NCI-H748 treated with DMSO at 0.1 percent for 48 hours (cell line): ENCODE measurements around the gene ATP23.
A peak's percentile ranks its signal among the peaks of the same experiment; 100 is the strongest.

Experiments
- DNase-seq: peaks from one replicate; lab custom pipeline; 2025; lab: John Stamatoyannopoulos, UW

Gene ATP23

DNA sequence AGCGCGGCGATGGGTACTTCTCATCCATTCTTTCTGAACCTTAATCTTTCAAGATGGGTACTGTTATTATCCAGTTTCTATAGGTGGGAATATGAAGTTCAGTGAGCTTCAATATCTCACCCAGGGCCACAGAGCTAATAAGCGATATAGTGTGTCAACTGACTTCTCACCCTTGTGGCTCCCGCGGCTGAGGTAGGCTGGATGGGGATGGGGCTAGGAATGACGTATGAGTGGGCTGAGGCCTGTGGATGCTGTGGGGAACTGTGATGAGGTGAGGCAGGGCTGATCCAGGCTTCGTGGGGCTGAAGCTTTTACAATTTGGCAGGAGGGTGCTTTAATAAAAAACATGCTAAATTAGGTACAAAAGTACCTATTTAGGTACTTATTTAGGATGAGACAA is 32.9 kb upstream of the ATP23 start:
- no peak for DNase-seq

DNA sequence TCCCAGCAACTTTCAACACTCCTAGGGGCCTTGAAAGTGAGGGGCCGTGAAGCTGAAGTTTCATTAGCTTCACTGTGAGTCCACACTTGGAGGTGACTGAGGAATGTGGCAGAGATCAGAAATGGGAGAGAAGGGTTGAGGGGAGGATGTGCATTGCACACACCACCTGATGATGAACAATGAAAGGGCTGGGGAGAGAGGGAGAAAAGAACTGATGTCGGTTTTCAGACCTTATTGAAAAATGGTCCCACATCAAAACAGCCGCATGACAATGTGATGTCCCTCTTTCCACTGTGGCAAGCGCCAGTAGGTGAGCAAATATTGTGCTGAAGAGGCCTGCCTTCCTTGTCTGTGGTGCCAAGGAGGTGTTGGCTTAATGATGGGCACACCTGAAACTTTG is 32.3 kb upstream of the ATP23 start:
- DNase-seq: no peak

DNA sequence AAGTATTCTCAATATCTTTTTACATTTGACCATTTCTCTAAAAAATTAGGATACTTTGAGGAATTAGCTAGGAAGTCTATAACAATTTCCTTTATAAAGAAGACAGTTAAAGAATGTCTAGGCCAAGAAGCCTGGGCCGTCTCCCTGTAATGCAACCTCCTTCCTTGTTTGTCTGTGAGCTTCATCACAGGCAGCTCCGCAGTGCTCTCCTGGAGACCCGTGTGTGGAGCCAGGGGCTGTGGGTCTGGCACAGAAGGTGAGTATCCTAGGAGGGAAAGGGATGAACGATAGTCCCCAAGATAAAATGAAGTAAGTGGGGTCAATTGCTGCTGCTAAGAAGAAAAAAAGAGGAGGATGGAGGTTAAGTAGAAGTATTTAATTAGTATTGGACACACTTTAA is 31.8 kb upstream of the ATP23 start:
- no peak for DNase-seq

DNA sequence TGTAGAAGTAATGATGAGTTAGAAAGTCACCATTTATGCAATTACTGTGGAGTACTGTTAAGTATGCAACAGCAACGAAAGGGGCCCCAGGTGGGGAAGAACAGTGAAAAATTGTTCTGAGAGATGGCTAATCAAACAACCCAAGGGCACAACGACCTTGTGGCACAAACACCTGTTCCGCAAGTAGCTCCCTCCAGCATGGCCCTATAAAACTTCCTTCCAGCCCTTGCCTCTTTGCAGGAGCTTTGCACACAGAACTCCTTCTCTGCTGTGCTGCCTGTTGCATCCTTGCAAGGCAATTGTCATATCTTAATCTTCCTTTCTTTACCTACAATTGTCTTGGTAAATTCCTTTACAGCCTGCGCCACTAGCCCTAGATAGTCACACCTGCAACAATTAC is 23.2 kb upstream of the ATP23 start:
- no peak for DNase-seq

DNA sequence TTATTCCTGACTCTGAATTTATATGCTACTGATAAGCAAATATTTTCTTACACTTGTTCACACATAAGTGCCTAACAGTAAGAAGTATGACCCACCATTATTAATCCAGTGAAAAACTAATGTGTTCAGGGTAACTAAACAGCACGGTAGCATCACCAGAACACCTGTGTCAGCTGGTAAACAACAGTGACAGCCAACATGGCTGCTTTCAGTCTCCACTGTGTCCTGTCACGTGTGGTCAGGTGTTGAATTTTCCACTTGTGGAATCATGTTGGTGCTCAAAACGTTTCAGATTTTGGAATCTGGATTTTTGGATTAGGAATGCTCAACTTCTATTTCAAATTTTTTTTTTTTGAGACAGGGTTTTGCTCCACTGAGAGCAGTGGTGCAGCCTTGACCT is 14.3 kb upstream of the ATP23 start:
- DNase-seq: no peak

DNA sequence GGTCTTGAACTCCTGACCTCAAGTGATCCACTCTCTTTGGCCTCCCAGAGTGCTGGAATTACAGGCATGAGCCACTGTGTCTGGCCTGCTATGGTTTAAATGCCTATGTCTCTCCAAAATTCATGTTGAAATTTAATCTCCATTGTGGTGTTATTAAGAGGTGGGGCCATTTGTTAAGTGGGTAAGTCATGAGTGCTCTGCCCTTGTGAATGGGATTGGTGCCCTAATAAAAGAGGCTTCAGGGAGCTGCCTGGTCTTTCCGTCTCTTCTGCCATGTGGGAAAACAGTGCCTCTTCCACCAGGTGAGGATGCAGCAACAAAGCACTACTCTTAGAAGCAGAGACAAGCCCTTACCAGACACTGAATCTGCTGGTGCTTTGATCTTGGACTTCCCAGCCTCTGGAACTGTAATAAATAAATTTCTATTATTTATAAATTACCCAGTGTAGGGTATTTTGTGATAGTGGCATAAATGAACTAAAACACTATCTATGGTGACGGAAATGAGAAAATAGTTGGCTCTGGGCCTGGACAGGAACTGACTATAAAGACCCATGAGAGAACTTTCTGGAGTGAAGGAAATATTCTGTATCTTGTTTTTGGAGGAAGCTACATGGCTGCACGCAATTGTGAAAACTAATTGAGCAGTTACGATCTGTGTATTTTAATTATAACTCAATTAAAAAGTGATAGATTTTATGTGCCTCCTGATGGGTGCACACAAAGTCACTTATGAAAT is 12.1 kb upstream of the ATP23 start:
- DNase-seq: no peak

DNA sequence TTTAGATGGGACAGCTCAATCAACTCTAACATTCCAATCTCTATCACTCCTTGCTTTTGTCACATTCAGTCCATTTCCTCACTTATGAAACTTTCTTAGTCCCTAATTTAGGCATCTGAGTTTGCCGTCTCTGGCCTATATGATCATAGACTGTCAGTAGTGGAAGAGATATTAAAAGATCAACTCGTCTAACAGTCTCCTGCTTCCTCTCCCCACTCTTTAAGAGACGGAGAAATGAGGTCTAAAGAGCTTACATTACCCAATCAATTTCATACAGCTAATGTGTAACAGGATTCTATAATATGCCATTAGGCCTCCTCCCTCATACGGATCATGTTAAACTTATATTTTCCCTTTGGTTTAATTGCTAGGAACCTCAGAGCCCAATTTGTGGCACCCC is 6.5 kb upstream of the ATP23 start:
- DNase-seq: no peak

DNA sequence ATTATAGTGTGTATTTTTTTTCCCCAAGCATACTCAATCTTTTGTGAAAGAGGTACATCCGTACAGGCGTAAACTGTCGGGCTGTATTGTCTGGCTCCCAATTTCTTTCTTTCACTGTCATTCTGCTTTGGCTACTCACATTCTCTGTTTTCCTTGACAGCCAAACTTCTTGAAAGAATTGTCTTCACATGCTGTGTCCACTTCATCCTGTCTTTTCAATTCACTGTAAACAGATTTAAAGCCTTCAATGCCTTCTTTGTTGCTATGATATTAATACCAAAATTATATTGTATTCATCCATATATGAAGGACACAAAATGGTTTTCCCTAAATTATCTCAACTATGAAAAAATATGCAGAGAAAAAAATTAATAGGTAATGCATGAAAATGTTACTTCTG is 6.0 kb upstream of the ATP23 start:
- no peak for DNase-seq

DNA sequence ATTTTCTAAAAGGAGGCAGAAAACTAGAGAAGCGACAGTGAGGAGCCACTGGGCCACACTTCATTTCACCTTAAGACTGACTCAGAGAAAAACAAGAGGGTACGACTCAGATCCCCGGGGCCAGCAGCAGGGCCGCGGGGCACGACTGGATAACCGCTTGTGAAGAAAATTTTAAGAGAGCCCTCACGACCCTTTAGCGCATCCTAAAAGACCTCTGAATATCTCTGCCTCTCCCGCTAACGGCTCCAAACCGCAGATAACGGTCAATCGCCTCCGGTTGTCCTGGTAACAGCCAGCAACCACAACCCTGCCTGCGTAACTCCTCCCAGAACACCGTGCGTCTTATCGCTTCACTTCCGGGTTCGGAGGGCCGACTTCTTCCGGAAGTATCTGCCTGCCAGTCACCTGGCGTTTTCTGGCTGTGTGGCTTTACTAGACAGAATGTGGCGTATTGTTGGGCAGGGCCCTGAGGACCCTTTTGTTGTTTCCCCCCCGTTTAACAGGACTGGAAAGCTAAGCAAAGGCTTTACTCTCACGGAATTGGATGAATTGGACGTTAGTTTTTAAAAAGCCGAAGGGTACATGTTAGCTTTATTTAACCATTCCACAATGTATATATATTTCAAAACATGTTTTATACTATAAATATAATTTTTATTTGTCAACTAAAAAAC is 5.4 kb upstream of the ATP23 start:
- DNase-seq: peak; percentile 83

DNA sequence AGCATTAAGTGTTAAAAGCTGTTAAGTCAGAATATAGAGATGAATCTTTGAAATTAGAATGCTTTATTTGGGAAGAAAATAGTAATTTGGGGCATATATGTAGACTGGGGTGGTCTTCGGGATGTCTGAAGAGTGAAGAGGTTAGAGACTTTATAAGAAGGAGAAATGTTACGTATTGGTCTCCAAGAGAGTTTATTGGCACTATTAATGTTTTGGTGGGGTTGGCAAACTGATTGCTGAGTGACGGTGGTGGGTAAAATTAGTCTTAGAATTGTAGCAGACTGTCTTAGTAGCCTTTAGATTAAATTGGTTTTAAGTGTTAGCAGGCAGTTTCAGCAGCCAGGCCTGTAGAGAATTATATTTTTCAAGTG is 4.9 kb upstream of the ATP23 start:
- no peak for DNase-seq

DNA sequence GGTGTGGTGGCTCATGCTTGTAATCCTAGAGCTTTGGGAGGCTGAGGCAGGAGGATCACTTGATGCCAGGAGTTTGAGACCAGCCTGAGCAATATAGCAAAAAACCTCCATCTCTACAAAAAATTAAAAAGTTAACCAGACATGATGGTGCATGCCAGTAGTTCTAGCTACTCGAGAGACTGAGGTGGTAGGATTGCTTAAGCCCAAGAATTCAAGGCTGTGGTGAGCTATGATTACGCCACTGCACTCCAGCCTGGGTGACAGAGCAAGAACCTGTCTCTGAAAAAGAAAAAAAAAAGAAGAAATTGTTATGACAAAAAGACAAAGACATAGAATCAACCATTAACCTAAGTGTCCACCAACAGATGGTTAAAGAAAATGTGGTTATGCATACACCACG is 2.1 kb upstream of the ATP23 start:
- DNase-seq: no peak

DNA sequence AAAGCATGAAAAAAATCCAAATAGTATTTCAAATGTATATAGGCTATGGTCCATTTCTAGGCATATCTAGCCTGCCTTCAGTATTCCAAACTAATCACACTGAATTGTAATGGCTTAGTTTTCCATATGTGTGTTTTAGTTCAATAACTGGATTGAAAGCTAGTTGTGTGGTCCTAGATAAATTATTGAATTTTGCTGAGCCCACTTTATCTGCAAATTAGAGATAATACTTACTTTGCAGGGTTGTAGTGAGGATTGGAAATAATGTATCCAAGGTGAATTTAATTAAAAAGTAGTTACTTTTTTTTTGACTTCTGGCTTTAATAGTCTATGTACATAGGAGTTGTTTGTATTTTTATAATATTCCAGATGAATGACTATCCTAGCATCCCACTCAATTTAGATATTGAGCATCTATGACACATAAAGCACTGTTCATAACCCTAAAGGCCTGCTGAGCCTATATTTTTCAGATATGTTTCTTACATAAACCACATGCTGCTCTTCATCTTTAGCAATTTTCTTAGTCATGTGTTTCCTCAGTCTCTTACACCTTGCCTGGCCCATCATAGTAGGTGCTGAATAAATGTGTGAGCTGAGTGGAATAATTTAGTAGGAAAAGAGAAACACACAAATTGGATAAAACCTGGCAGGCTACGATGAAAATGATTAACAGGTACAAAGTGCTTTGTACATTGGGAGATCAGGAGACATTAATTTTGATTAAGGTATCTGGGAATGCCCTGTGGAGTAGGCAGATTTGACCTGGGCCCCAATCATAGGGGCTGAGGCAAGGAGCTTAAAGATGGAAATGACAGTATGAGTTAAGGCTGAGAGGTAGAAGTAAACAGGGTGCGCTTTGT is 1.1 kb upstream of the ATP23 start:
- no peak for DNase-seq

DNA sequence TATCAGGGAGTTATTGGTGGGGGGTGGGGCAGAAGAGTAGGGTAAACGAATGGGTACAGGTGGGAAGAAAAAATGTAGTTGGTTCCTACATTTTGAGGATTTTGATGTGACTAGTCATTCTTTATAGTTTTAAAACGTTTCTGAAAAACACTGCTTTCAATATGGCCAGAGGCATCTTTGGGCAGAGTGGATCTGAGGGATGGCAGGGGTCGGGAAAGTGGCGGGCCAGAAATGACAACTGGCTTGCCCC is 527 bp upstream of the ATP23 start:
- no peak for DNase-seq

DNA sequence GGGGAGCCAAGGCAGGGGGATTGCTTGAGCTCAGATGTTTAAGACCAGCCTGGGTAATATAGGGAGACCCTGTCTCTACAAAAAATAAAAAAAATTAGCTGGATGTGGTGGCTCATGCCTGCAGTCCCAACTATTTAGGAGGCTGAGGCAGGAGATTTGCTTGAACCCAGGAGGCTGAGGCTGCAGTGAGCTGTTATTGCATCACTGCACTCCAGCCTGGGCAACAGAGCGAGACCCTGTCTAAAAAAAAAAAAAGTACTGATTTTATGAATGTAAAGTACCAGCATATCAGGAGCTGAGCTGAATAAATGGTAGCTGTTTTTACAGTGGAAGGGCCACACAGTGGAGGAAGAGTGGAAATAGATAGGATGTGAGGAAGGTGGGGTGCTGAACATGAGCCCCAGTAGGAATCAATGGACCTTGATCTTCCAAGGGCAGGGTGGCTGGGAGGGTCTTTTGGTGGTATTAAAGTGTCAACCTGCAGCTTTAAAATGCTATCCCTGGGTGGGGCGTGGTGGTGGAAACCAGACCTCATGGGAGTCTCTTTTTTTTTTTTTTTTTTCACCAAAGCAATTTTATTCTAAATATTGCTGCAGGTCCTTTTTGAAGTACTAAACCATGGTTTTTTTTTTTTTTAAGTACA is 2.2 kb downstream of the ATP23 start:
- no peak for DNase-seq

DNA sequence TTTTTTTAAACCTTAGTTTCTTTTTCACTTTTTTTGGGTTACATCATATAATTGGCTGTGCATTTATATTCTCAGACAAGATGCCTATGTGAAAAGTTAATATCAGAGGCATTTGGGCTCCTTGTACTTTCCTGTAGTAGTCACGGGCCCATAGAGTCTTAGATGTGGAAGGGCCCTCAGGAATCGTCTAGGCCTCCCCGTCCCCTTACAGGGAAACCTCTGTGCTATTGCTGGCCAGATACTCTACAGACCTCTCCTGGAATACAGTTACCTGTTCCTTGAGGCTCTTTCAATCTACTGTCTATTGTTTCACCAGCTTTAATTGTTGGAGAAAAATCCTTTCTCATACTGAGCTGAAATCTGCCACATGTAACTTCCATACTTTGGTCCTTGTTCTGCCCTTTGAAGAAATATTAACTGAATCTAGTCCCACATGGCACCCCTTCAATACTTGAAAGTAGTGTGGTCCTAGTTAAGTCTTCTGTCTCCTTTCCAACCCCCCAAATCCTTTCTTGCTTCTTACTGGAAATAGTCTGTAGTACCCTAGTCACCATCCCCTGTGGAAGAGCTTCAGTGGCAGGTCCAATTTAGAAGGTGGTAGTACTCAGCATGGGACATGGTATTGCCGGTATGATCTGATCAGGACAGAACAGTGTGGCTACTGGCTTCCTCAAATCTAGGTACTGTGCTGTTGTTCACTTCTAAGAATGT is 3.1 kb downstream of the ATP23 start:
- no peak for DNase-seq

DNA sequence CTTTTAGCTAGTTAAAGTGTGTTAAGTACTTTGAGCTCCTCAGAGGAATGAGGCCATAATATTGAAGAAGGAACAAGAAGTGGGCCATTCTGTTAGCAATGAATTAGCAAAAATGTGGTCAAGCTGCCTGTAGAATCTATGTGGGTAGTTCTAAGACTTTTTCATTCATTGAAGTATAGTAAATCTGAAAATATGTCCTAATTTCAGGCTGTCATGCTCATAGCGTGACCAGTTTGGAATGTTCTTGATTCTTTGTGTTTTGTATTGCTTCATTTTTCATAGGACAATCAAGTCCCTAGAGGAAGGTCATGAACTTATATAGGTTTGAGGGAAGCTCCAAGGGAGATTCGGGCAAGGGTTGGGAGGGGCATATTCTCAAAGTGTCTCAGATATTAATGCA is 11.4 kb downstream of the ATP23 start:
- DNase-seq: no peak

DNA sequence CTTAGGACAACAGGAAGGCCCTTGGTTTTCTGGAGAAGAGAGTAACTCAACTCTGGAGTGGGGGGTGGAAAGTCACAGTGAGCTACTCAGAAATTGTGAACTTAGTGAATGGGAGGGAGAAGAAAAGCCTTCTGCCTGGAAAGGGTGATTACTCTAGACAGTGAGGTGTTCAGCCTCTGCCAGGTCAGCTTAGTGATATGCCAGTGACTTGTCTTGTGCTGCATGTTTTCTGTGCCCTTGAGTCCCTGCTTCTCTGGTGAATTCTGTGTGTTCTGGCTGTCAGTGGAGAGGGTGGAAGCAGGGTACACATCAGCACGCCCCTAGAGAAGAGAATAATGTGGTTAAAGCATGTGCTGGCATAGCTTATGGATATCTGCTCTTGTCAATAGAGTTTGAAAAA is 13.4 kb downstream of the ATP23 start:
- DNase-seq: no peak

DNA sequence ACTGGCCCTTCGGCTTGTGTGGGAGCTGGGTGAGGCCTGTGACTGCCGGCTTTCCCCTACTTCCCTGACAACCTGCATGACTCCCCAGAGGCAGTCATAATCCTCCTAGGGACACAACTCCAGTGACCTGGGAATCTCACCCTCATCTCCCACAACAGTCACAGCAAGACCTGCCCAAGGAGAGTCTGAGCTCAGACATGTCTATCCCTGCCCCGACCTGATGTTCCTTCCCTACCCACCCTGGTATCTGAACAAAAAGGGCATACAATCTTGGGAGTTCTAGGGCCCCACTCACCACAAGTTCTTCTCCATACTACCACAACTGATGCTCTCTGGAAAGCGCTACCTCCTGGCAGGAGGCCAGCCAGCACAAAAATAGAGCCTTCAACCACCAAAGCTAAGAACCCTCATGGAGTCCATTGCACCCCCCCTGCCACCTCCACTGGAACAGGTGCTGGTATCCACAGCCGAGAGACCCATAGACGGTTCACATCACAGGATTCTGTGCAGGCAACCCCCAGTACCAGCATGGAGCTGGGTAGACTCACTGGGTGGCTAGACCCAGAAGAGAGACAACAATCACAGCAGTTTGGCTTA is 16.8 kb downstream of the ATP23 start:
- DNase-seq: no peak

DNA sequence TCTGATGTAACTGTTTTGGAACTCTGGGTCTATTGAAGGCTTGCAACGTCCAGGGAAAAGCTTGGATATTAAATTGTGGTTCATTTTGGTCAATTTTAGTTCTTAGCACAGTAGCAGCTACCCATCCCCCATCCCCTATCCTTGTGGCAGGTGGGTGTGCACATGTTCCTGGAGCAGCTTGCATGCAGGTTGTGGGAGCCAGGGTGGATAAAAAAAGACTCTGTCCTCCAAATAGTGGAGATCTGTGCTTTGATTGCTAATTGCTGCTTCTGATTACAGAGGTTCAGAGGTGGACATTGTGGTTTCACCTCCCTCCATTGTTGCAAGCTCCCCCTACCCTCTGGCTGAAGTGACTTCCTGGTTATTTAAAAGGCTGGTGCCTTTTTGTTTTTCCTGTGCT is 23.1 kb downstream of the ATP23 start:
- DNase-seq: no peak

DNA sequence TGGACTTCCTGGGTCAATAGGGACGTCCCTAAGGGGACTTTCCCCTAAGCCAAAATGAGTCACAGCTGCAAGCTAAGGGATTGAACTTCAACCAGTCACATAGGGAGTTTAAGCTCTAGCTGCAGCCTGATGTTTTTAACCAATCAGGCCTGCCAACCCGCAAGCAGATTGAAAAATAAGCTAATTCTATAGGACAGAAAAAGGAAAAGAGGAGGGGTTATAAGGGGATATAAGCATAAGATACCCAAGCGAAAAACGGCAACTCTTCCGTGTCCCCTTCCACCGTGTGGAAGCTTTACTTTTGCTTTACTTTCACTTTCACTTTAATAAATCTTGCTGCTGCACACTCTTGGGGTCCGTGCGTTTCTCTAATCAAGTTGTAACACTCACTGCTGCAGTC is 24.4 kb downstream of the ATP23 start:
- no peak for DNase-seq

DNA sequence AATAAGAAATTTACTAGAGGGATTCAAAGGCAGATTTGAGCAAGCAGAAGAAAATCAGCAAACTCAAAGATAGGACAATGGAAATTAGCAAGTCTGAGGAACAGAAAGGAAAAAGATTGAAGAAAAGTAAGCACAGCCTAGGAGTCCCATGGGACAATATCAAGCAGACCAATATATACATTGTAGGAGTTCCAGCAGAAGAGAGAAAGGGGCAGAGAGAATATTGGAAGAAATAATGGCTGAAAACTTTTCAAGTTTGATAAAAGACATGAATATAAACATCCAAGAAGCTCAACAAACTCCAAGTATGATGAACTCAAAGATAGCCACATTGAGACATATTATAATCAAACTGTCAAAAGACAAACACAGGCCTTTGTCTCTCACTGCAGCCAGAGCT is 25.2 kb downstream of the ATP23 start:
- DNase-seq: no peak
